T1000 (cell line): ENCODE measurements around the gene HPSE2.

Experiments
- DNase-seq: peaks from one replicate; lab custom pipeline; 2025; ENCODE audit warnings: mixed read lengths; lab: John Stamatoyannopoulos, UW

HPSE2 gene

GRCh38 chr10:98613446-98613845, 622.2 kb downstream of the HPSE2 start:
- no peak for DNase-seq

- DNase-seq = no peak
Observed at GRCh38 chr10:98611436-98611835, 624.2 kb downstream of the HPSE2 start.

- DNase-seq = no peak
Observed at GRCh38 chr10:98610836-98611235, 624.8 kb downstream of the HPSE2 start.

GRCh38 chr10:98610301-98610700, 625.4 kb downstream of the HPSE2 start:
- DNase-seq = no peak

- no peak for DNase-seq
Observed at GRCh38 chr10:98609265-98609664, 626.4 kb downstream of the HPSE2 start.

- DNase-seq = no peak
Observed at GRCh38 chr10:98608411-98608810, 627.2 kb downstream of the HPSE2 start.

GRCh38 chr10:98602224-98602623, 633.4 kb downstream of the HPSE2 start:
- DNase-seq = no peak

- DNase-seq = no peak
Observed at GRCh38 chr10:98599032-98599610, 636.5 kb downstream of the HPSE2 start.

GRCh38 chr10:98596404-98596803, 639.2 kb downstream of the HPSE2 start:
- DNase-seq = no peak

- DNase-seq = no peak
Observed at GRCh38 chr10:98589691-98590090, 646.0 kb downstream of the HPSE2 start.

- DNase-seq = no peak
Observed at GRCh38 chr10:98589007-98589406, 646.6 kb downstream of the HPSE2 start.

- no peak for DNase-seq
Observed at GRCh38 chr10:98587156-98587837, 648.4 kb downstream of the HPSE2 start.

GRCh38 chr10:98586096-98586495, 649.6 kb downstream of the HPSE2 start:
- no peak for DNase-seq

GRCh38 chr10:98582363-98582762, 653.3 kb downstream of the HPSE2 start:
- no peak for DNase-seq

GRCh38 chr10:98577578-98577977, 658.1 kb downstream of the HPSE2 start:
- DNase-seq = no peak

- DNase-seq = no peak
Observed at GRCh38 chr10:98577168-98577567, 658.5 kb downstream of the HPSE2 start.

- no peak for DNase-seq
Observed at GRCh38 chr10:98576096-98576495, 659.6 kb downstream of the HPSE2 start.

- no peak for DNase-seq
Observed at GRCh38 chr10:98572594-98572993, 663.1 kb downstream of the HPSE2 start.

GRCh38 chr10:98570834-98571233, 664.8 kb downstream of the HPSE2 start:
- DNase-seq = no peak

GRCh38 chr10:98569853-98570252, 665.8 kb downstream of the HPSE2 start:
- no peak for DNase-seq

- no peak for DNase-seq
Observed at GRCh38 chr10:98568551-98568950, 667.1 kb downstream of the HPSE2 start.

- DNase-seq = no peak
Observed at GRCh38 chr10:98567391-98568133, 668.1 kb downstream of the HPSE2 start.

- no peak for DNase-seq
Observed at GRCh38 chr10:98563811-98564210, 671.8 kb downstream of the HPSE2 start.
